IPS-11a (cell line): ENCODE data around the gene DNAJA3.

Experiments used
- H3K4me3 ChIP-seq: one replicate; pipeline ENCODE4 v1.5.1; 2013; ENCODE audit warnings: low read depth, low read length, control low read depth

The DNAJA3 gene

DNA sequence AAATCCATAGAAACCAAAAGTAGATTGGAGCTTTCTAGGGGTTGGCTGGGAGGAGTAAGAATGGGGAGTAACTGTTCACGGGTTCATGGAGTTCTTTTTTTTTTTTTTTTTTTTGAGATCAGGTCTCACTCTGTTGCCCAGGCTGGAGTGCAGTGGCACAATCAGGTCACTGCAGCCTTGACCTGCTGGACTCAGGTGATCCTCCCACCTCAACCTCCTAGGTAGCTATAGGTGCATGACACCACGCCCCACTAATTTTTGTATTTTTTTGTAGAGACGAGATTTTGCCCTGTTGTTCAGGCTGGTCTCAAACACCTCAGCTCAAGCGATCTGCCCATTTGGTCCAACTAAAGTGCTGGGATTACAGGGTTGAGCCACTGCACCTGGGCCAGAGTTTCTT is 47.2 kb downstream of the DNAJA3 start:
- no peak overlapping the region for H3K4me3 ChIP-seq

- H3K4me3 ChIP-seq: peak within 1 kb of the TSS; percentile 67
Observed at GRCh38 chr16:4474192-4474961, 48.7 kb downstream of the DNAJA3 start, which contains the start of gene NMRAL1. Gene NMRAL1 (minus strand): TSS chr16:4474625. CDS start chr16:4474132, 493 bp downstream.

GRCh38 chr16:4475880-4476788 is 50.5 kb downstream of the DNAJA3 start, which contains the start of gene HMOX2:
Gene HMOX2 (plus strand): TSS chr16:4476398. CDS start chr16:4505525, 29,127 bp downstream.
- H3K4me3 ChIP-seq: peak within 1 kb of the TSS; percentile 75

- no peak overlapping the region for H3K4me3 ChIP-seq
Observed at GRCh38 chr16:4477966-4478365, 52.3 kb downstream of the DNAJA3 start.

- no peak overlapping the region for H3K4me3 ChIP-seq
Observed at GRCh38 chr16:4481526-4481925, 55.9 kb downstream of the DNAJA3 start.

DNA sequence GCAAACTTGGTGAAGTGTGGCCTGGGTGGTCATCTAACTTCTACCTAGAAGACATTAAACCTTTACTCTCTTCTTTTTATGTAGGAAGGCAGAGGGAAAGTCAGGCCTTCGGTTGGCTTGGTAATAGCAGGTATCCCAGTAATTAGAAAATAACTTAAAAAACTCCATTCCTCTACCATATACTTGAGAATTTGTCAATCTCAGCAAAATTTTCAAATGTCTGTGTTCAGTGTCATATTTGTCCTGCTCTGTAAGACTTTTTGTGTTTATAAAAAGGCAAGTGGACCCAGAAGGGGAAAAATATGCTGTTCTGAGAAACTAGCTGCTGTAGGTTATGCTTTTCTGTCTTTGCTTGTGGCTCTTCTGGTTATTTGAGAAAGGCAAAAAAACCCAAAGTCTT is 56.3 kb downstream of the DNAJA3 start:
- no peak overlapping the region for H3K4me3 ChIP-seq

DNA sequence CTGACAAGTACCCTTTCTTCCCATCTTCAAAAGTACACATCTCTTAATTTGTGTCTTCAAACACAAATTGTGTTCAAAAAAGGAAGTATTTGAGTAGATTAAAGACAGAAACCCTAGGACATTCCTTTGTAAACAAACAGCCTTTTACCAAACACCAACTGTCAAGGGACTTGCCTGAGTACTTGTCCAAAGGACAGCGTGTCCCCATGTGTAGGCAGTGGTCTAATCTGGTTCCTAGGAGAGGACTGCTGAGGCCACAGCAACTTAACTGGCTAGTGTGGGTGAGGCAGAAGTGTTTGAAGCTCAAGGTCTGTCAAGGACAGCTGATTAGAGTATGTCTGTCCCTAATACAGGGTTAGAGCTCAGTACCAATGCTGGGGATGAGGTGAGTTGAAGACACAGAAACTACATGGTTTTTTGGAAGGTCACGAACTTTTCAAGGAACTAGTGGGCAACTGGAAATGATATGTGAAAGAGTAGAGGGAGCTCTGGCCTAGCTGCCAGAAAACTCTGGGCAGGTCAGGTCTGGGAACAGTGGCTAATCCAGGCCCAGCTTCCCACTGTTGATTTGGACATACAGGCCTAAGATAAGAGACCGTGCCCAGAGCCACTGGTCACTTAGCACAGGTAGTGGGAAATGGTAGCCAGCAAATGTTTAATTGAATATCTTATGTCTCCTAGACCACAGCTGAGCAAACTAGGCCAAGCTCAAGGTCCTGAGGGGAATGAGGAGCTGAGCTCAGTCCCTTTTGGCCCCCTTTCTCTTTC is 60.6 kb downstream of the DNAJA3 start:
- no peak overlapping the region for H3K4me3 ChIP-seq

- H3K4me3 ChIP-seq: no peak overlapping the region
Observed at GRCh38 chr16:4487955-4488498, 62.4 kb downstream of the DNAJA3 start.

DNA sequence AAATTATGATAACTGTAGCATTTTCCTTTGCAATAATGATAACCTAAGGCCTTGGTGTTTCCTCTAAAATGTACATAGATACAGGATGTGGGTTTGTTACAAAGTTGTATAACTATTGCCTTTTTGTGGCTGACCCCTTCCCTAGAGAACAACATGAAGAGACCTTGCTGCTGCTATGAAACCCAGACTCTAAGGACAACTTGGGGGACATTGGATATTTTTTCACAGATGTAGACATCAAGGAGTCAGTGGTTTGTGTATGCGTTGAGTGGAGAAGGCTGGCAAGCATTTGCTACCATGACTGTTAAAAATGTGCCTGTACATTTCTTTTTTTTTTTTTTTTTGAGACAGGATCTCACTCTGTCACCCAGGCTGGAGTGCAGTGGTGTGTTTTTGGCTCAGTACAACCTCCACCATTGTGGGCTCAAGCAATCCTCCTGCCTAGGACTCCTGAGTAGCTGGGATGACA is 62.9 kb downstream of the DNAJA3 start:
- H3K4me3 ChIP-seq: no peak overlapping the region

DNA sequence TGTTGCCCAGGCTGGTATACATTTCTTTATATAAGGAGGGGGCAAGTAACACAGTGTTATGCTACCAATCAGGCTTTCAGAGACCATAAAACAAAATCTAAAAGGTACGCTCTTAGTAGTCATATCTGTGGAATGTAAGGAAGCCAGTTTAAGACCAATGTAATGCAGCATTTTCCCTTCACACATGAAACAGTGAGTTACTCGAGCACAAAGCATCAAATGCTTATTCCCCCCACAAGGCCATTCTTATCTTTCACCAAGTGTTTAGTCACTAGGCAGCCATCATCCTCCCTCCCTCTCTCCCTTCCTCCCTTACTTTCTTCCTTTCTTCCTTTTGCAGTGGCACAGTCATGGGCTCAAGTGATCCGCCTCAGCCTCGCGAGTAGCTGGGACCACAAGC is 63.4 kb downstream of the DNAJA3 start:
- H3K4me3 ChIP-seq: no peak overlapping the region

DNA sequence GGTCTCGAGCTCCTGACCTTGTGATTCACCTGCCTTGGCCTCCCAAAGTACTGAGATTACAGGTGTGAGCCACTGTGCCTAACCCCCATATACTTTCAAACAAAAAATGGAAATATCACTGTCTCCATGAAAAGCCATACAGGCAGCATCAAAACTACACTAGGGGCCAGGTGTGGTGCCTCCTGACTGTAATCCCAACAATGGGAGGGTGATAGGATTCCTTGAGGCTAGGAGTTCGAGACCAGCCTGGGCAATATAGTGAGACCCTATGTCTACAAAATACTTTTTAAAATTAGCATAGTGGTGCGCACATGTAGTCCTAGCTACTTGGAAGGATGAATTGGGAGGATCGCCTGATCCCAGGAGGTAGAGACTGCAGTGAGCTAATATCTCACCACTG is 66.2 kb downstream of the DNAJA3 start:
- no peak overlapping the region for H3K4me3 ChIP-seq

DNA sequence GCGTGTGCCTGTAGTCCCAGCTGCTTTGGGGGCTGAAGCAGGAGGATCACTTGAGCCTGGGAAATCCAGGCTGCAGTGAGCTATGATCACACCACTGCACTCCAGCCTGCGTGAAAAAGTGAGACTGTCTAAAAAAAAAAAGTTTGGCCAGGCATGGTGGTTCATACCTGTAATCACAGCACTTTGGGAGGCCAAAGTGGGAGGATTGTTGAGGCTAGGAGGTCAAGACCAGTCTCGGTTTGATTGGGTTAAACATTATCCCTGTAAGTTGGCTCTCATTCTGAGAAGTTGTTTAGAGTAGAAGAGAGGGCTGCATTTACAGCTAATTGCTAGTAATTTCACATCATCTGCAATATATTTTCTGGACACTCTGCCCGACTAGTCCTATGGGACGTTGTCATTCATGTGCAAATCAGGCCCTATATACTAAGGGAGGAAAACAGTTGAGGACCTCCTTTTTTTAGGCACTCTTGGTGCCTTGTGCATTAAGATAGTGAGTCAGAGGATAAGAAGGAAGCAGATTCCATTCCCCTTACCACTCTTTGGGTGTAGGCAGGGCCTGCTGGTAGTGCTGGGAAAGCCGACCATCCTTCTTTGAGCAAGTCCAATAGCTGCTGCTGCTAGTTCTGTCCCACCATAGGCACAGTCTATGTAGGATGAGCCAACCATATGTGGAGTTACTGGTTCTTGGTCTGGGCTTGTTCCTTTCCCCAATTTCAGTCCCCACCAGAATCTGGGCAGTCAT is 69.2 kb downstream of the DNAJA3 start:
- no peak overlapping the region for H3K4me3 ChIP-seq

DNA sequence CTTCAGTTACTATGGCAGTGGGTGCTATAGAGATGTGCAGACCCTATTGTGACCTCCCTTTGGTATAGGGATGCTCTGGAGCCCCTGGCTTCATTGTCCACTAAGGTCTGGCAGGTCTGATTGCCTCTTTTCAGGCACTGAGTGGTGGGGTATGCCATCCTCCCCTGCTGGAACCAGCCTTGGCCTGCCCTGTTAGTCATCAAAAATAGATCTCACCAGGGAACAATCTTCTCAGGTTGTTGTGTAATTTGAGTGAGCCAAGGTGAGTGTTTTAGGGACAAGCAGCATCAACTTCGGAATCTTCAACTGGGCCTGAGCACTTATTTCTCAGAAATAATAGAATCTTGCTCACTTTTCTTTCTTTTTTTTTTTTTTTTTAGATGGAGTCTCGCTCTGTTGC is 70.1 kb downstream of the DNAJA3 start:
- H3K4me3 ChIP-seq: no peak overlapping the region

- no peak overlapping the region for H3K4me3 ChIP-seq
Observed at GRCh38 chr16:4496305-4496704, 70.6 kb downstream of the DNAJA3 start.

- H3K4me3 ChIP-seq: no peak overlapping the region
Observed at GRCh38 chr16:4498546-4499195, 73.0 kb downstream of the DNAJA3 start.

DNA sequence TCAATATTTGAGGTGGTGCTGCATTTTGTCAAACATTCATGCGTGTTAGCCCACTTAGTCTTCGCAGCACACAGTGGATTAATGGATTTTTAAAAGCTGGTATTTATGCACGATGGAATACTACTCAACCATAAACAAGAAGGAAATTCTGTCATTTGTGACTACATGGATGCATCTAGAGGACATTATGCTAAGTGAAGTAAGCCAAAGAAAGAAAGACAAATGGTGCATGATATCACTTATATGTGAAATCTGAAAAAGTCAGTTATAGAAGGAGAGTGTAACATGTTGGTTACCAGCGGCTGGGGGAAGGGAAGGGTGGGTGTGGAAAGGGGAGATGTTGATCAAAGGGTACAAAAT is 73.5 kb downstream of the DNAJA3 start:
- H3K4me3 ChIP-seq: no peak overlapping the region

DNA sequence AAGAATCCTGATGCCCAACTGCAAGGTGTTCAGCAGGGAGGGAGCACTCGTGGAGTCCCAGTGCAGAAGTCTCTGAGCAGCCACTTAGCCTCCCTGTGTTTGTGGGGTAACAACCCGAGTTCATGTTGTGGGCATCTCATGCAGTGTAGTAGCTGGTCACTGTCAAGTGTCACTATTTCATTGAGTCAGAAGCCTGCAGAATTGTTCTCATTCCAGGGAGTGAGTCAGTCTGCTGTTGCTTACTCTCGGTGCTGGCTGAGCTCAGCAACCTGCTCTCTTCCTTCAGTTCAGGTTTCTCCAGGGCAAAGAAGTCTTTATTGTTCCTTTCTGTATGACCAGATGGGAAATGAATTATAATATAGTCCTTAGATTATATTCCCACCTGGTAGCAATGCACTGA is 74.6 kb downstream of the DNAJA3 start:
- H3K4me3 ChIP-seq: no peak overlapping the region

DNA sequence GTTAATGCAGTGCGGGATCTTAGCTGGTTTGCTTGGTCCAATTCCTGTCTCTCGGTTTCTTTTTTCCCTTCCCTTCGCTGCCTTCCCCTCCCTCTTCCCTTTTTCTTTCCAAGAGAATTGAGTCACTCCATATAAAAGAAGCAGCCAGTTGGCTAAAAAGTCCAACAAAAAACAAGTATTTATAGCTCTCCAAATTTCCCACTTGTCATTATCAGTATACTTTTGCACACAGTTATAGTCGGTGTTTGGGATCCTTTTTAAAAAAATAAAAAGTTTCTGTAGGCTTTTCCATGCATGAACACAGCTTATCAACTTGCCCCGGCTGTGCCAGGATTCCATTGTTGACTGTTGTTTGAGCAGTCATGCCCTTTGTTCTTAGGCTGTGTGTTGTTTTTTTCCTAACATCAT is 75.4 kb downstream of the DNAJA3 start:
- H3K4me3 ChIP-seq: no peak overlapping the region

DNA sequence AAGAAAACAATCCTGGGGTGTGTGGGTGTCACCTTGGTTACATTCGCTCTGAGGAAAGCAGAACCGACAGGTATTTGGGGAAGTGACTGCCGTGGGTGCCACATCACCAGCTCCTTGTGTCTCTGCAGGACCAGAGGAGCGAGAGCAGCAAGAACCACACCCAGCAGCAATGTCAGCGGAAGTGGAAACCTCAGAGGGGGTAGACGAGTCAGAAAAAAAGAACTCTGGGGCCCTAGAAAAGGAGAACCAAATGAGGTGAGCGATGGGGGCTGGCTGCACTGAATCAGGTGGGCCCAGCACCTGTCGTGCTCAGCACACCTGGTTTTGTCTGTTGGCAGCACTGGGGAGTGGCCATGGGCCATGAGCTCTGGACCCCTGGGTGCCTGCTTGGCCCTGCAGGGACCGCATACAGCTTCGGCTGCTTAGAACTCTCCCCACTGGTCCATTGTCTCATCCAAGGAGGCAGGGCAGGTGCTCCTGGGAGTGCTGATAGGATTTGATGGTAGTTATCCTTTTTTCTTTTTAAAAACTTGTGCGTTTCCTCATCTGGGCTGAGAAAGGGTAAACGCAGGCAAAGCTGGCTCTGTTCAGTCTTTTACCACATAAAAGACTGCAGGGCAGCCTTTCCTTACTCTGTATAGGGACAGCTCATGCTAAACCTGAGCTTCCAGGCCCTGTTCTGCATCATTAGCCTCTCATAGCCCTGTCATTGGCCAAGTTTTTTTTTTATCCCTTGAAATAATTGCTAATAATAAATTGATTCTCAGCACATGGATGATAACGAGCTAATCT is 79.9 kb downstream of the DNAJA3 start:
- H3K4me3 ChIP-seq: no peak overlapping the region
